SK-N-SH treated with all-trans-retinoic acid at 6 μM for 48 hours (cell line): ENCODE data around the gene HEPHL1.

Experiments
- ARNTL ChIP-seq: fragments of 450-650 bp; formaldehyde crosslinking; IDR thresholded peaks from 2 replicates; pipeline ENCODE4 v1.5.0; 2020; ENCODE audit warnings: low read depth, mild to moderate bottlenecking, moderate library complexity, borderline replicate concordance
- CSDC2 ChIP-seq: fragments of 250-450 bp; sonication (Bioruptor Pico); IDR thresholded peaks from 2 replicates; pipeline ENCODE4 v1.5.0; 2020; ENCODE audit warnings: mild to moderate bottlenecking, moderate library complexity
- ESRRG ChIP-seq: fragments of 250-450 bp; sonication (Bioruptor Pico); IDR thresholded peaks from 2 replicates; pipeline ENCODE4 v1.6.1; 2021; ENCODE audit warnings: mild to moderate bottlenecking
- SNAI2 ChIP-seq: fragments of 250-450 bp; sonication (Bioruptor Pico); IDR thresholded peaks from 2 replicates; pipeline ENCODE4 v1.5.0; 2020; ENCODE audit warnings: mild to moderate bottlenecking, moderate library complexity
- TOX ChIP-seq: fragments of 250-450 bp; sonication (Bioruptor Pico); IDR thresholded peaks from 2 replicates; pipeline ENCODE4 v1.8.0; 2021; ENCODE audit warnings: mild to moderate bottlenecking, moderate library complexity, borderline replicate concordance
- ZC3H10 ChIP-seq: fragments of 250-450 bp; sonication (Bioruptor Pico); IDR thresholded peaks from 2 replicates; pipeline ENCODE4 v1.5.1; 2021; ENCODE audit warnings: mild to moderate bottlenecking, moderate library complexity
- ZFP3 ChIP-seq: fragments of 250-450 bp; sonication (Bioruptor Pico); IDR thresholded peaks from 2 replicates; pipeline ENCODE4 v1.5.0; 2020; ENCODE audit warnings: mild to moderate bottlenecking, moderate library complexity
- ZFP30 ChIP-seq: fragments of 450-650 bp; formaldehyde crosslinking; IDR thresholded peaks from 2 replicates; pipeline ENCODE4 v1.5.0; 2022; ENCODE audit warnings: mild to moderate bottlenecking, moderate library complexity
- ZNF565 ChIP-seq: fragments of 450-650 bp; formaldehyde crosslinking; conservative IDR thresholded peaks from 2 replicates; pipeline ENCODE4 v1.5.0; 2020; ENCODE audit warnings: low read depth, mild to moderate bottlenecking, moderate library complexity
- ZNF70 ChIP-seq: fragments of 450-650 bp; formaldehyde crosslinking; IDR thresholded peaks from 2 replicates; pipeline ENCODE4 v1.5.0; 2020; ENCODE audit warnings: mild to moderate bottlenecking, moderate library complexity
- TF ChIP-seq, protein P1 (sequence below): fragments of 250-450 bp; sonication (Bioruptor Pico); IDR thresholded peaks from 2 replicates; pipeline ENCODE4 v1.5.1; 2020; ENCODE audit warnings: low read depth, mild to moderate bottlenecking, moderate library complexity
- TF ChIP-seq, protein P2 (sequence below): fragments of 250-450 bp; sonication (Bioruptor Pico); IDR thresholded peaks from 2 replicates; pipeline ENCODE4 v1.8.0; 2020; ENCODE audit warnings: mild to moderate bottlenecking, moderate library complexity, borderline replicate concordance

GRCh38 chr11:93993747-93994146, 27.4 kb upstream of the HEPHL1 start:
- TF ChIP-seq ZFP3 (no peak), ZNF565 (CRISPR knock-in tag) (no peak), ZFP30 (CRISPR knock-in tag) (no peak), ZNF70 (no peak), ZC3H10 (CRISPR knock-in tag) (no peak), ARNTL (CRISPR knock-in tag) (no peak), CSDC2 (CRISPR knock-in tag) (no peak), TOX (CRISPR knock-in tag) (no peak), ESRRG (CRISPR knock-in tag) (no peak), SNAI2 (CRISPR knock-in tag) (no peak)
- TF ChIP-seq, protein P1, sequence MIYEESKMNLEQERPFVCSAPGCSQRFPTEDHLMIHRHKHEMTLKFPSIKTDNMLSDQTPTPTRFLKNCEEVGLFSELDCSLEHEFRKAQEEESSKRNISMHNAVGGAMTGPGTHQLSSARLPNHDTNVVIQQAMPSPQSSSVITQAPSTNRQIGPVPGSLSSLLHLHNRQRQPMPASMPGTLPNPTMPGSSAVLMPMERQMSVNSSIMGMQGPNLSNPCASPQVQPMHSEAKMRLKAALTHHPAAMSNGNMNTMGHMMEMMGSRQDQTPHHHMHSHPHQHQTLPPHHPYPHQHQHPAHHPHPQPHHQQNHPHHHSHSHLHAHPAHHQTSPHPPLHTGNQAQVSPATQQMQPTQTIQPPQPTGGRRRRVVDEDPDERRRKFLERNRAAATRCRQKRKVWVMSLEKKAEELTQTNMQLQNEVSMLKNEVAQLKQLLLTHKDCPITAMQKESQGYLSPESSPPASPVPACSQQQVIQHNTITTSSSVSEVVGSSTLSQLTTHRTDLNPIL (CRISPR knock-in tag): no peak
- TF ChIP-seq, protein P2, sequence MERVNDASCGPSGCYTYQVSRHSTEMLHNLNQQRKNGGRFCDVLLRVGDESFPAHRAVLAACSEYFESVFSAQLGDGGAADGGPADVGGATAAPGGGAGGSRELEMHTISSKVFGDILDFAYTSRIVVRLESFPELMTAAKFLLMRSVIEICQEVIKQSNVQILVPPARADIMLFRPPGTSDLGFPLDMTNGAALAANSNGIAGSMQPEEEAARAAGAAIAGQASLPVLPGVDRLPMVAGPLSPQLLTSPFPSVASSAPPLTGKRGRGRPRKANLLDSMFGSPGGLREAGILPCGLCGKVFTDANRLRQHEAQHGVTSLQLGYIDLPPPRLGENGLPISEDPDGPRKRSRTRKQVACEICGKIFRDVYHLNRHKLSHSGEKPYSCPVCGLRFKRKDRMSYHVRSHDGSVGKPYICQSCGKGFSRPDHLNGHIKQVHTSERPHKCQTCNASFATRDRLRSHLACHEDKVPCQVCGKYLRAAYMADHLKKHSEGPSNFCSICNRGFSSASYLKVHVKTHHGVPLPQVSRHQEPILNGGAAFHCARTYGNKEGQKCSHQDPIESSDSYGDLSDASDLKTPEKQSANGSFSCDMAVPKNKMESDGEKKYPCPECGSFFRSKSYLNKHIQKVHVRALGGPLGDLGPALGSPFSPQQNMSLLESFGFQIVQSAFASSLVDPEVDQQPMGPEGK (CRISPR knock-in tag): no peak
